Heart right ventricle (tissue), 16 donors: ENCODE results near the gene HSPA12A. TPM values are rescaled to one million over a fixed set of nuclear protein-coding genes. Genes with fewer than 3 reads are reported as not detected.

ENCODE experiments used
- ATAC-seq, 8 donors: fragments of 200-7000 bp; cut with Tn5 transposase; one replicate each; pipeline ENCODE4 v1.9.1; 2020; ENCODE audit warnings: mild to moderate bottlenecking in 8 of 8, moderate library complexity in 8 of 8, moderate number of reproducible peaks in 1 of 8
- DNase-seq, 2 donors: peaks; one replicate each; pipeline ENCODE4 v3.0.0-alpha.2; 2020
- H3K27ac ChIP-seq, 10 donors: fragments of 200-600 bp; sonication (generic) in 2 of 10; one replicate each; pipeline versions ENCODE4 v1.5.0 to v1.8.0; 2020 to 2022; ENCODE audit warnings: mild to moderate bottlenecking in 3 of 10
- H3K27me3 ChIP-seq, 7 donors: fragments of 200-600 bp; one replicate each; pipeline ENCODE4 v1.8.0; 2021 to 2022; ENCODE audit warnings: mild to moderate bottlenecking in 2 of 7
- H3K36me3 ChIP-seq, 9 donors: fragments of 200-600 bp; sonication (generic) in 1 of 9; one replicate each; pipeline versions ENCODE4 v1.5.0 to v1.8.0; 2020 to 2022; ENCODE audit warnings: mild to moderate bottlenecking in 2 of 9
- H3K4me1 ChIP-seq, 9 donors: fragments of 200-600 bp; sonication (generic) in 1 of 9; one replicate each; pipeline versions ENCODE4 v1.5.0 to v1.8.0; 2020 to 2022; ENCODE audit warnings: mild to moderate bottlenecking in 4 of 9
- H3K4me3 ChIP-seq, 10 donors: fragments of 200-600 bp; sonication (generic) in 2 of 10; one replicate each; pipeline versions ENCODE4 v1.5.0 to v1.8.0; 2020 to 2022; ENCODE audit warnings: mild to moderate bottlenecking in 7 of 10, moderate library complexity in 2 of 10
- H3K9me3 ChIP-seq, 11 donors: fragments of 200-600 bp in 10 of 11; sonication (generic) in 2 of 11; one replicate each; pipeline versions ENCODE4 v1.5.0 to v1.8.0; 2013 to 2022; ENCODE audit warnings: mild to moderate bottlenecking in 2 of 11, control low read depth in 1 of 11, moderate library complexity in 1 of 11
- CTCF ChIP-seq, 9 donors: fragments of 200-600 bp; sonication (generic) in 2 of 9; IDR thresholded peaks; one replicate each; pipeline versions ENCODE4 v1.5.0 to v1.8.0; 2021 to 2022; ENCODE audit warnings: antibody characterized with exemption in 9 of 9, mild to moderate bottlenecking in 5 of 9, moderate library complexity in 1 of 9
- WGBS, 2 donors: extraction: QIAGEN DNeasy Blood & Tissue Kit; methylation state at CpG; one replicate each; pipeline ENCODE4 v1.1.7; 2013; ENCODE audit warnings: inconsistent platforms in 1 of 2; 5-methylcytosine and 5-hydroxymethylcytosine counted together
- intact Hi-C, 10 donors: fragments of 100-400 bp; cut with DNase I; formaldehyde crosslinking; loops; one replicate each; pipeline versions ENCODE4 v1.11.1 to v1.14.2; 2022
- polyA plus RNA-seq, 2 donors: library from polyadenylated mRNA; stranded (reverse); fragments of 200-250 nt; gene quantifications; one replicate each; pipeline ENCODE4 v1.2.3, GENCODE V29; 2013
- total RNA-seq, 10 donors: library from RNA; stranded (reverse); fragmentation: NEBNext Ultra II Directional in 3 of 10; extraction: Animal tissue kit (Norgen Biotek cat#: 25700) in 3 of 10; gene quantifications; one replicate each; pipeline versions ENCODE4 v1.2.1 to v1.2.4, GENCODE V29; 2021 to 2023
- donor health status: Arrhythmogenic right ventricular cardiomyopathy.
- donor health status: ischemic (EF 13 %, LVEDD 7.1; RV severe dilation, severe dysfunction).
- donor health status: healthy with polysubstance abuse.
- donor health status: DM: no; HTN: yes; CAD: no.
- donor health status: DM: no; HTN: no; CAD: no.
- donor health status: ischemic (EF 25% LVEDD 6.9; RV normal size, moderate dysfunction).
- donor health status: ischemic (EF 25% LVEDD 5.7; RV mildly dilated, moderate dysfunction).
- donor health status: healthy.
- donor health status: DM: yes; HTN: yes; CAD: no.
- donor health status: Ischemic cardiomyopathy.
- donor health status: ischemic (EF 35%, LVEDD 5.7; RV mildly dilated, moderate dysfunction).
- donor health status: nonischemic (EF 11% LVEDD 7.7; RV severe dilation, severe dysfunction).
- donor health status: DM: yes; HTN: yes; CAD: no.
- donor health status: PGD.
- donor health status: ischemic (EF 29% LVEDD 5.4; RV normal size, mild dysfunction).
- donor health status: nonischemic (EF 23%, LVEDD 6.1; RV moderate dilation, normal function).

Gene HSPA12A
- total and polyA plus RNA-seq, 12 donors, result 5.1 to 18.1 (median 10.2) TPM

- 73 to 76% methylated on average over 9 of the region's 9 CpGs for WGBS, 2 donors
- ATAC-seq, result no peak
- Histone ChIP-seq H3K27ac (no peak overlapping the region), H3K27me3 (peaks cover 0 to 52% (median 40%) of the 10 kb centered on the region in 7 donors), H3K9me3 (no peaks in the 10 kb centered on the region), H3K36me3 (no peaks in the 10 kb centered on the region), H3K4me1 (peaks cover 0 to 6% (median 0%) of the 10 kb centered on the region in 9 donors), H3K4me3 (no peak overlapping the region)
- no peak for TF ChIP-seq CTCF (IDR thresholded peaks at IDR 0.05)
- intact Hi-C loops, result no loop called here
- no peak for DNase-seq
Measured at GRCh38 chr10:116626815-116627214, 115.6 kb downstream of the HSPA12A start.

- peaks cover 0 to 6% (median 0%) of the 10 kb centered on the region in 9 donors for H3K4me1 ChIP-seq
- DNase-seq, result no peak
- no peak for ATAC-seq
- intact Hi-C loops, result no loop called here
- 88 to 91% methylated on average over 7 of the region's 7 CpGs for WGBS, 2 donors
- H3K4me3 ChIP-seq, result no peak overlapping the region
- no peaks in the 10 kb centered on the region for H3K36me3 ChIP-seq
- peaks cover 0 to 52% (median 40%) of the 10 kb centered on the region in 7 donors for H3K27me3 ChIP-seq
- no peak for TF ChIP-seq CTCF (IDR thresholded peaks at IDR 0.05)
- H3K9me3 ChIP-seq, result no peaks in the 10 kb centered on the region
- no peak overlapping the region for H3K27ac ChIP-seq
Measured at GRCh38 chr10:116625845-116626244, 116.5 kb downstream of the HSPA12A start.

- no peaks in the 10 kb centered on the region for H3K36me3 ChIP-seq
- WGBS, 2 donors, result 79 to 87% methylated on average over 11 of the region's 11 CpGs
- peaks cover 0 to 37% (median 29%) of the 10 kb centered on the region in 7 donors for H3K27me3 ChIP-seq
- intact Hi-C loops, result no loop called here
- H3K9me3 ChIP-seq, result peaks cover 0 to 3% (median 0%) of the 10 kb centered on the region in 11 donors
- no peaks in the 10 kb centered on the region for H3K4me1 ChIP-seq
- no peak overlapping the region for H3K4me3 ChIP-seq
- TF ChIP-seq CTCF (IDR thresholded peaks at IDR 0.05), result no peak
- ATAC-seq (no peak), DNase-seq (no peak)
- H3K27ac ChIP-seq, result no peak overlapping the region
Measured at GRCh38 chr10:116621934-116622655, 120.3 kb downstream of the HSPA12A start.

- intact Hi-C loops, result no loop called here
- no peak for DNase-seq
- no peaks in the 10 kb centered on the region for H3K36me3 ChIP-seq
- H3K4me1 ChIP-seq, result no peaks in the 10 kb centered on the region
- H3K27ac ChIP-seq, result no peak overlapping the region
- ATAC-seq, result no peak
- peaks cover 0 to 3% (median 0%) of the 10 kb centered on the region in 11 donors for H3K9me3 ChIP-seq
- TF ChIP-seq CTCF (IDR thresholded peaks at IDR 0.05), result no peak
- no peak overlapping the region for H3K4me3 ChIP-seq
- peaks cover 0 to 36% (median 23%) of the 10 kb centered on the region in 7 donors for H3K27me3 ChIP-seq
- WGBS, 2 donors, result 77 to 87% methylated on average over 8 of the region's 8 CpGs
Measured at GRCh38 chr10:116621476-116621875, 120.9 kb downstream of the HSPA12A start.

Other genes starting within 250 kb of the HSPA12A start
- gene PNLIP, start 196.6 kb downstream of the HSPA12A start, total RNA-seq, result 1 to 10 TPM in 7 of 10 donors, not detected in 3; 1.5 to 2.1 (median 2.0) TPM
- under 1 TPM in 1 of 2 donors, not detected in 1; 0.10 TPM for gene PNLIP, start 196.6 kb downstream of the HSPA12A start, polyA plus RNA-seq
- gene PNLIPRP1, start 151.6 kb downstream of the HSPA12A start, total RNA-seq, result 1 to 10 TPM in 1 of 10 donors, under 1 TPM in 6, not detected in 3; 0.31 to 1.2 (median 0.69) TPM
- gene PNLIPRP1, start 151.6 kb downstream of the HSPA12A start, polyA plus RNA-seq, result under 1 TPM in 1 of 2 donors, not detected in 1; 0.16 TPM
- not detected for gene PNLIPRP2, start 121.6 kb downstream of the HSPA12A start, total RNA-seq
- under 1 TPM in 1 of 2 donors, not detected in 1; 0.20 TPM for gene PNLIPRP2, start 121.6 kb downstream of the HSPA12A start, polyA plus RNA-seq
- gene ENO4, start 106.9 kb upstream of the HSPA12A start, total RNA-seq, result under 1 TPM in 3 of 10 donors, not detected in 7; 0.11 to 0.19 (median 0.13) TPM
- not detected for gene ENO4, start 106.9 kb upstream of the HSPA12A start, polyA plus RNA-seq